GM19328 (cell line): ENCODE measurements around the gene CASTOR2.
"Not testable (repeated sequence)": the region's sequence is repeated elsewhere in the genome, so short reads cannot be mapped to it uniquely, and the experiment has no call there.

ENCODE experiments used
- ATAC-seq: cut with Tn5 transposase; IDR thresholded peaks from one replicate; pipeline ENCODE4 v1.9.1; 2021; ENCODE audit warnings: mild to moderate bottlenecking, moderate library complexity; ENCODE audit not compliant: unreplicated experiment

CASTOR2 gene

GRCh38 chr7:74994869-74995543 is 30.5 kb downstream of the CASTOR2 start:
- not testable (repeated sequence) for ATAC-seq

GRCh38 chr7:74996361-74996760 is 31.9 kb downstream of the CASTOR2 start:
- not testable (repeated sequence) for ATAC-seq

GRCh38 chr7:74997811-74998210 is 33.3 kb downstream of the CASTOR2 start:
- not testable (repeated sequence) for ATAC-seq

- ATAC-seq = not testable (repeated sequence)
These were observed 36.9 kb downstream of the CASTOR2 start for GRCh38 chr7:75001356-75001755.

GRCh38 chr7:75010036-75010435 is 45.5 kb downstream of the CASTOR2 start:
- ATAC-seq = no peak

- ATAC-seq = no peak
These were observed 53.3 kb downstream of the CASTOR2 start for GRCh38 chr7:75017832-75018231.

GRCh38 chr7:75018570-75019364 is 54.3 kb downstream of the CASTOR2 start:
- ATAC-seq = no peak

GRCh38 chr7:75019800-75020199 is 55.3 kb downstream of the CASTOR2 start:
- no peak for ATAC-seq

GRCh38 chr7:75024922-75025321 is 60.4 kb downstream of the CASTOR2 start:
- no peak for ATAC-seq

- ATAC-seq = no peak
These were observed 63.8 kb downstream of the CASTOR2 start for GRCh38 chr7:75028299-75028698.

- no peak for ATAC-seq
These were observed 68.6 kb downstream of the CASTOR2 start for GRCh38 chr7:75033064-75033463.

GRCh38 chr7:75033826-75034225 is 69.3 kb downstream of the CASTOR2 start:
- ATAC-seq = no peak

GRCh38 chr7:75038508-75038907 is 74.0 kb downstream of the CASTOR2 start:
- no peak for ATAC-seq

GRCh38 chr7:75039166-75039565 is 74.7 kb downstream of the CASTOR2 start:
- ATAC-seq = no peak

- ATAC-seq = no peak
These were observed 75.2 kb downstream of the CASTOR2 start for GRCh38 chr7:75039709-75040108.

- ATAC-seq = no peak
These were observed 76.0 kb downstream of the CASTOR2 start for GRCh38 chr7:75040512-75040911.

- no peak for ATAC-seq
These were observed 77.8 kb downstream of the CASTOR2 start for GRCh38 chr7:75042286-75042685.

- no peak for ATAC-seq
These were observed 78.6 kb downstream of the CASTOR2 start for GRCh38 chr7:75042831-75043703.

GRCh38 chr7:75045881-75046280 is 81.4 kb downstream of the CASTOR2 start:
- no peak for ATAC-seq

GRCh38 chr7:75048435-75049379 is 84.2 kb downstream of the CASTOR2 start:
- ATAC-seq = no peak
